CD4-positive, alpha-beta T cell treated with Interleukin-4 for 1 hour (primary cell): Measurements from ENCODE around the gene BAHCC1.
"Not testable (repeated sequence)": the region's sequence is repeated elsewhere in the genome, so short reads cannot be mapped to it uniquely, and the experiment has no call there.

ENCODE experiments used
- DNase-seq, 2 donors: peaks; one replicate each; pipeline ENCODE4 v3.0.0-alpha.2; 2020 to 2022

Gene BAHCC1

GRCh38 chr17:81394921-81395599, at the start of gene BAHCC1:
Gene BAHCC1 (plus strand): TSS chr17:81395457. CDS start chr17:81399740, 4,283 bp downstream.
- peak; percentile 85 to 94 for DNase-seq

- DNase-seq = peak; percentile 95
Measured at GRCh38 chr17:81346090-81346907, 49.0 kb upstream of the BAHCC1 start.

GRCh38 chr17:81346908-81347349, 48.3 kb upstream of the BAHCC1 start:
- no peak for DNase-seq

GRCh38 chr17:81347437-81347836, 47.8 kb upstream of the BAHCC1 start:
- no peak for DNase-seq

- no peak for DNase-seq
Measured at GRCh38 chr17:81348097-81349055, 46.9 kb upstream of the BAHCC1 start.

GRCh38 chr17:81349397-81350319, 45.6 kb upstream of the BAHCC1 start:
- DNase-seq = no peak

GRCh38 chr17:81350320-81350890, 44.9 kb upstream of the BAHCC1 start:
- no peak for DNase-seq

- DNase-seq = not testable (repeated sequence)
Measured at GRCh38 chr17:81351329-81352052, 43.8 kb upstream of the BAHCC1 start.

GRCh38 chr17:81352056-81352455, 43.2 kb upstream of the BAHCC1 start:
- DNase-seq = not testable (repeated sequence)

GRCh38 chr17:81354252-81354953, 40.9 kb upstream of the BAHCC1 start:
- DNase-seq = no peak

- no peak for DNase-seq
Measured at GRCh38 chr17:81354954-81355347, 40.3 kb upstream of the BAHCC1 start.

GRCh38 chr17:81359218-81359617, 36.0 kb upstream of the BAHCC1 start:
- no peak for DNase-seq

- DNase-seq = not testable (repeated sequence)
Measured at GRCh38 chr17:81362001-81362400, 33.3 kb upstream of the BAHCC1 start.

- no peak for DNase-seq
Measured at GRCh38 chr17:81364278-81365147, 30.7 kb upstream of the BAHCC1 start.

- DNase-seq = peak in 1 of 2 donors; percentile 48
Measured at GRCh38 chr17:81365148-81365600, 30.1 kb upstream of the BAHCC1 start.

GRCh38 chr17:81365601-81366585, 29.4 kb upstream of the BAHCC1 start:
- DNase-seq = peak; percentile 36 to 40

- DNase-seq = no peak
Measured at GRCh38 chr17:81366648-81367047, 28.6 kb upstream of the BAHCC1 start.

GRCh38 chr17:81367171-81367570, 28.1 kb upstream of the BAHCC1 start:
- no peak for DNase-seq
